Stimulated activated CD4-positive, alpha-beta T cell treated with anti-CD3 and anti-CD28 coated beads, Interleukin-1b, Interleukin-23, amount 100 ng/mL, for 24 hours (primary cell): ENCODE data around the gene ARHGAP15.

Experiments
- DNase-seq, 4 experiments: peaks; one replicate each; pipeline ENCODE4 v3.0.0-alpha.2; 2020; ENCODE audit warnings: low read depth in 4 of 4, low spot score in 1 of 4

The ARHGAP15 gene

DNA sequence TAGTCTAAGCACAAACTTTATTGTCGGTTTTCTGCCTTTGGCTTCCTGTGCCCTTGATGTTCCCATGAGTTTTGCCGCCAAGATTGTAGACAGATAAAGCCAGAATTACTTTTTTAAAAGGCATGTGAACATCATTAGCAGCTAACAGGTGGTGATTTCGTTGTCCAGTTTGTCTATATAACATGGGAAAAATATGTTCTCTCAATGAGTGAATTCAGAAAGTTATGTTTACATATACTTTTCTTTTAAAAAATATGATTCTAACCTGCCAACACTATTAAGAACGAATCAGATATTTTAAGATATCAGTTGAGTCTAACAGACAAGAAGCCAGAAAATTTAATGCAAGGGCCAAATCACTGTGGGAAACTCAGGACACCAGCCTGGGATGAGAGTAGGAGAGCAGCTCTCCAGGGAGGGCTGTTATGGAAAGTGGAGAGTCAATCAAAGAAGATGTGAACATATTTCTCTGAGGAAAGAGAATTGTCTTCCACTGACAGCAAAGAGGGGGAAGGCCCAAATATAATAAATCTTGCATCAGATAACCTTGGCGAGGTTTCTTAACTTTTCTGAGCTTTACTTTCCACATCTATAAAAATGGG, 311.3 kb downstream of the ARHGAP15 start:
- no peak for DNase-seq

DNA sequence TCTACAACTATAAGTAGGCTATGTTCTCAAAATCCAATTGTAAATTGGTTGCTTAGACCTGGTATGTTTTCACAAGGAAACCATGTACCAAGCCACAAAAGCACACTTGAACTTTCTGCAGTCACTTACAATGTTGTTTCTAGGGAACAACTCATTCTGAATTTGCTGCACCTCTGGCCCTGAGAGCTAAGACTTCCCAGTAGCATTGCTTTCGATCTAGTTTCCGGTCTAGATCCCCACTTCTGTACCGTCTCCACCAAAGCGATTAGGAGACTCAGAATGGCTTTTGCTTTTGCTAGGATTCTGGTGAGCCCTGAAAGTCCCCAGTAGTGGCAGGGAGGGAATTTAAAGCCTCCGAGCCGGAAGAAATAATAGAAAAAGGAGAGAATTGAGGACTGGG, 313.0 kb downstream of the ARHGAP15 start:
- DNase-seq = no peak

DNA sequence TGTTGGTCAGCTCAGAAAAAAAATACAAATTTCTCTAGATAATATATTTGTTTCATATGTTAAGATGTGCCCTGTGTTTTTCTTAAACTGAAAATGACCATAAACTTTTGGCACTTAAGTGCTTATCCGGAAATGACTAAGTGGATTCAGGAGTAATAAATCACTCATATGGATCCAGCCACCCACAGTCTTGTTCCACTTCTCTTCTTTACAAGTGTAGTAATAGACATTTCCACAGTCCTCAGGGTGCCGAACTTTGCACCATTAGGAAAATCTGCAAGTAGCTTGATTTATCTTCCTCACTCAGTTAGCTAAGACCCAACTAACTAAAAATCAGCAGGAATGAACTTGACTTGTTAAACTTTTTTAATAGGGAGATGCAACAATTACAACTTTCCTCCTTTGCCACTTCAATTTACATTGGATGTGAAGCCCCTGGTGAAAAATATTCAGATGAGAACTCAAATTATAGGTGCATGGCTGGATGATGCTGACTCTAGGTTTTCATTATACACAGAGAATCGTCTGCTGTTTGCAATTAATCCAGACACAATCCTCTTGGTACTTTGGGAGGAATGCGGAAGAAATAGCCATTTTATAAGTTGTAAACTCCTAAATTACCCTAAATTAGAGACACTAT, 322.5 kb downstream of the ARHGAP15 start:
- no peak for DNase-seq

DNA sequence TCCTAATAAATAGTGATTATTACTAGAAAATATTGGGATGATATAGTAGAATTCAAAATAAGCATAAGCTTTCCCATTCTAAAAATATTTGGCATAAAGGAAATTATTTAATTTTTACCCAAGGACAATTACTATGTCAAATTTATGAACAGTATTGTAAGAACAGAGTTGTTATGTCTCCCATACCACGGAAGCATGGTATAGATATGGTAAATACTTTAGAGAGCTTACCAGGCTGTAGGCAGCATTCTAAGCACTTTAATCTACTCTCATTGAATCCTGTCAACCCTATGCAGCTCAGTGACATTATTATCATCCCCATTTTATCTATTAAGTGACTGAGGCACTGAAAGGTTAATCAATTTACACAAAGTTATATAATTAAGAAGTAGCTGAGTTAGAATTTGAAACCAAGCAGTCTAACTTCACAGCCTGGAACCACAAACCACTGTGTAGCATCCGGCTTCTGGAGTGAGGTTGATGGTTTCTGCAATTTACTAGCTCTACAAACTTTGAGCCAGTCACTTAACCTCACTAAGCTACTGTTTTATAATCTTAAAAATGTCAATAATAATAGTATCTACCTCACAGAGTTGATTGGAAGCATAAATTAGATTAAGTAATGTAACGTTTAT, 323.7 kb downstream of the ARHGAP15 start:
- DNase-seq = no peak

DNA sequence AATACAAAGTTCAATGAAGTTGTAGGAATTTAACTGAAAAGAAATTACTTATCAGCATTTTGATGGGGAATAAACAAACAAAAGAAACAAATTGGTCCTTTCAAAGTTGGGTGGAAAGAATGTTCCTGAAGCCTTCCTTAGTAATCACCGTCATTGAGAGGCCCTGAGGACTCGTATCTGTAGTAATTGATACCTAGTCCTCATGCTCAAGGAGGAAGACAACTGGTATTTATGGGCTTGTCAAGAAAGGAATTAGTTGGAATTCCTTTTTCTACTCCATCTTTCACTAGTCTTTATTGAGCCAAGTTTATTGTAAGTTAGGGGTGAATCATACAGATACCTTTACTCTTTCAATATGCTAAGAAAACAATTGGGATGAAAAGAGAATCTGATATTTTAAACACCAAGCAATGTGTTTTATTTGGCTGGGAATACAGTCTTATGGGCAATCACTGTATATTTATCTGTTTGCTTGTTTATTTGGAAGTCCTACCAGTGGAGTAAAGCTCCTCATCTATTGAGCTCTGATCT, 324.8 kb downstream of the ARHGAP15 start:
- no peak for DNase-seq

DNA sequence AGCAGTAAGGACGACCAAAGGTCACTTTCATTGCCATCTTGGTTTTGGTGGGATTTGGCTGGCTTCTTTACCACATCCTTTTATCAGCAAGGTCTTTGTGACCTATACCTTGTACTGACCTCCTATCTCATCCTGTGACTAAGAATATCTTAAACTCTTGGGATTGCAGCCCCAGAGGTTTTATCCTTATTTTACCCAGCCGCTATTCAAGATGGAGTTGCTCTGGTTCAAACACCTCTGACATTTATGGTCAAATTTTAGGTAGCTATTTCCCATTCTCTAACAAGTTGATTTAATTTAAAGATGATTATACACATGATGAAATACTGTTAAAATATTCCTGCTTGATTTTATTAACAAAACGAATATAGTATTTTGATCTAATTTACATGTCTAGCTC, 326.1 kb downstream of the ARHGAP15 start:
- DNase-seq = no peak

DNA sequence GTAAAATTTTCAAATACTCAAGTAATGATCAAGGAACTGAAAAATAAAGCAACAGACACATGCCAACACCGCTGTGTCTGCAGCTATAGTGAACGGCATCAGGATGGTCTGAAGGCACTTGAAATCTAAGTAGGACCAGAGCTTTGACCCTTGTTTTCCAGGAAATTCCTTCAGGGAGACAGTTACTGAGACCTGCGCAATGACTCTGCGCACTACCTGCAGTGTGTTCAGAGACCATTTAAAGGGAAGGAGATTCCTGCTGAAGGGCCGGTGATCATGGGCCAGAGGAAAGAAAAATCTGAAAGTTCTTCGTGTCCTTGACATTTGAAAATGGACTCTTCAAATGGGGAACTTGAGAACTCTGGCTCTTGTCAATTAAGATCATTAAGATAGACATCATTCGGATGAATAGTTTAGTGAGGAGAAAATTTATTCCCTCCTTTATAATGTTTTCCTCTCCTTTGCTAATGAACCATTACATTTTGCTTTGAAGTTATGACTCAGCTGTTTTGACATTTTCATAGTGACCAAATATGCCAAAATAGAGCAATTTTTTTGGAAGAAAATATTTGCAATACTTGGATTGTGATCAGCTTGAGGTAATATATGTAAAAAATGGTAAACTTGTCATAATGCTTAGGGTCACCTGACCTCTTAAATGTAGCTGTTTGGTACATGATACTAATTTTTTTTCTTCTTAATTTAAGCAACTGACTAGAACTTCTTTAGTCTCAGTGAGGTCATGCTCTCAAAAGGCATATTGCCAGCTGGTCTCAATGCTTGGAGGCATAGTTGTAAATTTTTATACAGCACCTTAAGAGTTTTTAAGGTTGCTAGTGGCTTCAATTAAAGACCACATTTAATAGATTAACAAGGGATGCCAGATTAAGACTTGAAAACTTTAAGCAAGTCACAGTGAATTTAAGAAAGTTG, 329.3 kb downstream of the ARHGAP15 start:
- DNase-seq = no peak

DNA sequence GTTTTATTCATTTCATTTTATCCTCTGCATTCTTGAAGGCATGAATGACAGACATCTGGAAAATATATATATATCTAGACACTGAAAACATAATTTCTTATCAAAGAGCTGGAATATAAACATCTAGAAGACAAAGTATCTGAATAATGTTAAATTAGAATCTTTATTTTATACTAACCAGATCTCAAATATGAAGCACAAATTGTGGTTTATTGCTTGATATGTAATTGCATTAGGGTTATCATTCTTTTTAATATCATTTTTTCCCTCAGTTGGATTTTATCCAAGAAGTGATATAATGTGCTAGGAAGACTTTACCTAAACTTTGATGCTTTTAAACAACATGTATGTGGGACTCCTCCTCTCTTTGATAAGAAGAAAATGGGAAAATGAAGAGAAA, 331.2 kb downstream of the ARHGAP15 start:
- DNase-seq = no peak

DNA sequence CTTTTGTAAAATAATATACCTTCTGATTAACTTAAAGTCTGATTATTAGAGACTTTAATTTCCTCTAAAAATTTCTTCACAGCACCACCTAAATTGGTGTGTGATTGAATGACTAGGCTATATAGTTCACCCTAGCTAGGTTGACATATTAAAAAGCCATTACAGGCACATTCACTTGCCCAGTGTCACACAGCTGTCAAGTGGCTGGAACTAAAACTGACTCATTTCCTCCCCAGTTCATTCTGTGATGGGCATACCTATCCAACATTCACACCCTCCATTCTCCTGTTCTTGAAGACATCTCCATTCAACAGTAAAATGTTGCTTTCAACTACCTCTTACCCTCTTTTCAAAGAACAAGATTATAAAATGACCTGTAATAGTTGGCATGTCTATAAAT, 334.5 kb downstream of the ARHGAP15 start:
- no peak for DNase-seq

DNA sequence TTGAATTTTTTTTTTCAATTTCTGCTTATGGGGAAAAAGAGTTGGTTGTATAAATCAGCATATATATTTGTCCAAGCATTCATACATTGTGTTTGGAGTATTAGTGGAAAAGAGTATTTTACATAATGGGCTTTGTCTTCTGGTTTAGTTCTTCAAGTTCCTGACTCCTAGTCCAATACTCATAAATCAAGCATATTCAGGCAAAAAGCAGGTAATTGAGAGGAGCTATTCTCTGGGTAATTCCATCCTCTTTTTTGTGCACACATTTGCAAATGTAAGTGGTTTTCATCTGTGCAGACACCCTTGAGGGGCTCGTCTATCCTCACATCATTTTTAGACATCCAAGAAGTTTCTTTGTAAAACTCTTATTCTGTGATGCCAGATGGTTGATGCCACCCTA, 337.2 kb downstream of the ARHGAP15 start:
- no peak for DNase-seq

DNA sequence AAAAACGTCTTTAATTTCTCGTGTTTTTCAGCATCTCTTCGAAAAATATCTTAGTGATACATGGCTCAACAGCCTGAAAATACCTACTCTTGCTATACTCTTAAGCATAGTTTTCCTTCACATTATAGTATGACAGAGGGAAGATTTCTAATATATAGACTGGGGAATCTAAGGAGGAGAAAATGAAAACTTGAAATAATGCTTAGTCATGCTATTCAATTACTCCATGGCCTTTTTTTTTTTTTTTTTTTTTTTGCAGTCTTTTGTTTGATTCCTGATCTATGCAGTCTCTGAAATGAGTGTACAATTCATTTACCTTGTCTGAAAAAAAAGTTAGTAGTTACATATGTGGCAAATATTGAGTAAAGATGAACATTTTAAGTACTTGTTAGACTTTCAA, 337.8 kb downstream of the ARHGAP15 start:
- DNase-seq = no peak

DNA sequence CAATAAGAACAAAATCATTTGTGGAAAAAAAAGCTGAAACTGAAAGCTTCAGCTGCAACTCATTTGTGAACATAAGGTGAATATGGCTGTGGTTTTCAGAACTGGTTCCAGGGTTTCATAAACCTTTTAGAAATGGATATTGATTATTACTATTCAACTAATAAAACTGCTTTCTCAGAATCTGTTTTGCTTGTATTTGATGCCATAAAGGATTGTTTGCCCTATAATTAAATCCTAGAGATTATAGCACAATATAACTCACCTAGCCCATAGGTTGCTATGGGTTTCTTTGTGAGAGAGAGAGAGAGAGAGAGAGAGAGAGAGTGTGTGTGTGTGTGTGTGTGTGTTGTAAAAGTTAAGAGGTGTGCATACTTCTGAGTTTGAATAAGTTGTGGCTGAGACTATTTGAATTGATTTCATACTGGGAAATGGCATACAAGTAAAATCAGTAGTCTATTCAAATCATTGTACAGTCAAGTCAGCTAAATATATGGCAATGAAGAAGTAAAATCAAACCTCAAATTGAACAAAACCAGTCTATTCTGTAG, 339.2 kb downstream of the ARHGAP15 start:
- no peak for DNase-seq

DNA sequence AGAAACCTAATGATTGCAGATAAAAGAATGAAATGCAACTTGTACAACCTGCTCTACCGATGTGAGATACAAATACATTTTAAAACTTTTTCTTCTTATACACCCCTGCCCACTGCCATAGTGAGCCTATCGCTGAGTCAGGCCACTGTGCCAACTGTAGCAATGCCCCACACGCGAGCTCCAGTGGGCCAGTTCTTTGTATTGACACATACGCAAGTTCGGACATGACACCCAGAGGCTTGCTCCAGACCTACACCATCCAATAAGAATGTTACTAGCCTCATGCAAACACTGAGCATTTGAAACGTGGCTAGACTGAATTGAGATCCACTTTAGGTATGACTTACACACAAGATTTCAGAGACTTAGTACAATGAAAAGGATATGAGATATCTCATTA, 340.1 kb downstream of the ARHGAP15 start:
- DNase-seq = no peak

DNA sequence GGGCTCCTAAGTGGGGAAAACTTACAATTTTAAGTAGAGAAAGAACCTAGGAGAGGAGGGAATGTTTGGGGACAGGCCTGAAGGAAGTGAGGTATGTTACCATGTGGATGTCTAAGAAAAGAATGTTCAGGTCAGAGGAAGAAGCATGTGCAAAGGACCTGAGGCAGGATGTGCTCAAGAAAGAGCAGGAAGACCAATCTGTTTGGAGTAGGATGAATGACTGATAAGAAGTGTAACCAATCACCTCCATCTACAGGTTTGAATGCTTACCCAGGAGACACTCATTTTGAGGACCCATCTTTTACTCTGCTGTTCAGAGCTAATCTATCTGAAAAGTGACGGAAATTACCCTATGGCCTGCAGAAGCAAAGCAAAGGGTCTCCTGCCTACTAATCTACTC, 342.3 kb downstream of the ARHGAP15 start:
- DNase-seq = no peak

DNA sequence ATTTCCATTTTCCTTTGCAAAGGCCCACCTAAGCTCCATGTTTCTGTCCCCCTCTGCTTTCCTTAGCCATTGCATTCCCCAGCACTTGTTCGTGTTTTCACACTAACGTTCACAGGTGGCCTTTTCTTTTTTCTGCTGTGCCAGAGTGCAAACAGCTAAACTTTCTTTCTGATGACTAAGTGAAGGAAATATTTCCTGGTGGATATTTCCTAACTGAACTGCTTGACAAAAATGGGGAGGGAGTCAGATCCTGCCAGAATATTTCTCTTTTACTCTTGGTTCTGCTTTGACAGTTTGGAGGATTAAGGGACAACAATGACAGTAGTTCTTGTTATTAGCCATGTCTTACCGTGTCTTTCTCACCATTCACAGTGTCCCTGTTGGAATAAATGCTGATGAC, 344.0 kb downstream of the ARHGAP15 start:
- no peak for DNase-seq

DNA sequence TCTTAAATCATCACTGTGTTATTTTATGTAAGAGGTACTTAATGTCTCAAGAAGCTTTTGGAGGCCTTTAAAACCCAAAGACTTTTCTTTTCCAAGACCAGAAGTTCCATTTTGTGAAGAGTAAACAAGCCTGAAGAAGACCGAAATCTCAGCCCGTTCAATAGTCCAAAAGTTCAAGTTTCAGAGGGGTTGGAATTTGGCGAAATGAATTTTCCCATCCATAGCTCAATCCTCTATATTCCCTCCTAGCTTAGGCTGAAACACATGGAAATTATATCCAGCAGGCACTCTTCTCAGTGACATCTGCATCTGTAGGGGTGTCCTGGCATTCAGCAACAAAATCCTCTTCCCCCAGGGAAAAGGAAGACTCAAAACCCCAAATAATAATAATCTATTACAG, 344.6 kb downstream of the ARHGAP15 start:
- DNase-seq = no peak

DNA sequence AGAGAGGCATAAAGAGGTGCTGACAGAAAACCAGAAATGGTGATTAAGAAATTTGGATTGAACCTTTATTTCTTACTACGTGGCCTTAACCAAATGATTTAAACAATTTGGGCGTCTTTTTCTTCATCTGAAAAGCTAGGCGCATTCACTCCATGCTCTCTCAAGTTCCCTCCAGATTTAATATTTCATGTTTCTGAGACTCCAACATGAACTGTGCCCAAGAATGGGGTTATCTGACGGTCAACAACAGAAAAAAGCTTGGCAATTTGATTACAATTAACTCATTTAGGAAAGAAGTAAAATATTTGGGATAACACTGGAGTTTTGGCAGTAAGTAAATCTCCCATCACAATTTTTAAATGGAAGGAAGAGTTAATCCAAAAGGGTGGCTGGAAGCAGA, 345.4 kb downstream of the ARHGAP15 start:
- no peak for DNase-seq

DNA sequence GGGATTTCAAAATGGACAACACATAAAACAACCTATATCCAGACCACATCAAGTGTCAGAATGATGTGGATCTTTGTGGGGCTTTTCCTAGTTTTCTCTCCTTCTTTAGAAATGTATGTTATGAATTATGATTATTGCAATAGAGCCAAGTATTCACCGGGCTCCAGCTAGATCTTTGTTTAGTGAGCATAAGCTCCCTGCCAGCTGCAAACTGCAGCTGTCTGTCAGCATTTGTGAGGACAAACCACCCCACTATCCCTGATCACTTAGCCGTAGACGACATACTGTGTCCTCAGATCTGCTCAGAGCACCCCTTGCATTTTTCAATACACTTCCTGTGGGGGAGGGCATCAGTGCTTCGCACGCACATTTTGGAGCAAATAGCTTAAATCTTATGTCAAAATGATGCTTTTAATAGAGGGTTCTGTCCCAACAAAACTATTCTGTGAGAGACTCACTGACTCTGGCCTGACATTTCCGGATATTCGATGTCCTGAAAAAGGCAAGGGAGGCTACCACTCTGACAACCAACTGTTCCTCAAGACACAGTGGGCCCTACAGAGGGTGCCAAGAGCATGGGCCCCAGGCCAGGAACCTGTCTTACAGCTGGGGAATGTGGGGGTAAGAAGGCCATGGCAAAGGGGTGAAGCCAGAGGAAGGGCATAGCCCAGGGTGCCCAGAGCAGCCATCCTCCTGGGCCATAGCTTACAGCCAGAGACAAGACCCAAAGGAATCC, 346.0 kb downstream of the ARHGAP15 start:
- DNase-seq = no peak

DNA sequence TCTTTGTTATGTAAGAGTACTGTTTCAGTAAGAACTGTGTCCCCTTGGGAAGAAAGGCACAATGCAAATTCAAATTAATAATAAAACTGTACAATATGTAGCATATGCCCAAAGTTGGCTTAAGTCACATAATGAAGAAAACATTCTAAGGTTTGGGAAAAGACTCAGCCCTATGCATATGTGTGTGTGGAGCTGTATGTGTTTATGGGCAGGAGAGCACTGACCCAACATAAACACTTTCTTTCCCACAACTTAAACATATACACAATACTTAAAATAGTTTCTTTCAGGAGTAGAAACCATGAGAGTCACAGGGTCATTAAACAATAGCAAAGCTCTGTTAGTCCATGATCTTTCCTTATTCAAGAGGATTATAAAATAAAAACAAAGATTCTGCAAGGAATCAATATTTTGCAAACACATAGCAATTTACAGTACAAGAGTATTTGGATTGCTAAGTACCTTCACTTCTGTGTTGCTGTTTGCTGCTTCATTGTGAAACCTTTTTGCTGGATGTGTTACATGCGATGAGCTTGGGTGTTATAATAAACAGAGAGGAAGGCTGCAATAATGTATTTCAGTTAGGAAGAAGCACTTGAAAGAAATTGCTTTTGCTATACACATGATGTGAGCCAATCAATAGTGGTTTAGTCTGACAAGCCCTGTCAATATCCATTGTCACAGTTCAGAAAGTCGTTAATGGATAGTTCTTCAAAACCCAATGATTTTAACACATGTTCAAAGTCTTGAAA, 347.3 kb downstream of the ARHGAP15 start:
- no peak for DNase-seq
